Common myeloid progenitor, CD34-positive (primary cell): ENCODE results near the gene UBTD1.
"Not testable (repeated sequence)": the region's sequence is repeated elsewhere in the genome, so short reads cannot be mapped to it uniquely, and the experiment has no call there.

Source experiments
- CTCF ChIA-PET: fragments of 350-600 bp; sonication (Branson Sonifier 250); formaldehyde crosslinking; loops from one replicate; lab custom pipeline; 2021; ENCODE audit warnings: antibody characterized with exemption; lab: Charles Lee
- POLR2A ChIA-PET: fragments of 350-600 bp; sonication (Branson Sonifier 250); formaldehyde crosslinking; loops from one replicate; lab custom pipeline; 2021; ENCODE audit warnings: antibody characterized with exemption; lab: Charles Lee
- DNase-seq, 3 donors: peaks; one replicate each; pipeline versions ENCODE4 v3.0.0 to v3.0.0-alpha.2; 2013
- H3K27ac ChIP-seq, 2 experiments: 1 replicate in 1 of 2; 2 replicates in 1 of 2; pipeline ENCODE4 v1.7.0; 2013; ENCODE audit warnings: inconsistent platforms in 2 of 2, low read length in 2 of 2, mild to moderate bottlenecking in 2 of 2, low read depth in 1 of 2, moderate library complexity in 1 of 2; ENCODE audit not compliant: severe bottlenecking in 2 of 2, insufficient read depth in 1 of 2, poor library complexity in 1 of 2
- H3K27me3 ChIP-seq, 5 experiments: replicated peaks in 2 of 5; 1 replicate in 3 of 5; 2 replicates in 2 of 5; pipeline versions ENCODE4 v1.6.1 to v1.7.0; 2013; ENCODE audit warnings: low read length in 4 of 5, mild to moderate bottlenecking in 2 of 5, moderate library complexity in 2 of 5, inconsistent platforms in 1 of 5; ENCODE audit not compliant: insufficient read depth in 5 of 5, control insufficient read depth in 4 of 5
- H3K36me3 ChIP-seq, 4 experiments: 1 replicate in 2 of 4; 2 replicates in 2 of 4; pipeline versions ENCODE4 v1.6.1 to v1.7.0; 2013; ENCODE audit warnings: low read length in 3 of 4, control low read depth in 1 of 4, mild to moderate bottlenecking in 1 of 4; ENCODE audit not compliant: control insufficient read depth in 4 of 4, insufficient read depth in 4 of 4
- H3K4me1 ChIP-seq, 4 experiments: 1 replicate in 3 of 4; 2 replicates in 1 of 4; pipeline versions ENCODE4 v1.6.1 to v1.7.1; 2013; ENCODE audit warnings: low read length in 3 of 4, mild to moderate bottlenecking in 3 of 4, control low read depth in 1 of 4, inconsistent platforms in 1 of 4, moderate library complexity in 1 of 4; ENCODE audit not compliant: control insufficient read depth in 4 of 4, insufficient read depth in 4 of 4; ENCODE audit errors: control extremely low read depth in 1 of 4
- H3K4me3 ChIP-seq, 7 experiments: 1 replicate in 4 of 7; 2 replicates in 3 of 7; pipeline versions ENCODE4 v1.5.1 to v1.7.0; 2013; ENCODE audit warnings: mild to moderate bottlenecking in 7 of 7, low read length in 6 of 7, moderate library complexity in 6 of 7, inconsistent platforms in 2 of 7, low read depth in 2 of 7, control low read depth in 1 of 7; ENCODE audit not compliant: insufficient read depth in 4 of 7, control insufficient read depth in 1 of 7; ENCODE audit errors: extremely low read depth in 1 of 7
- H3K9me3 ChIP-seq, 5 experiments: 1 replicate in 4 of 5; 2 replicates in 1 of 5; pipeline versions ENCODE4 v1.6.1 to v1.7.1; 2013; ENCODE audit warnings: low read length in 4 of 5, mild to moderate bottlenecking in 2 of 5, inconsistent platforms in 1 of 5, low read depth in 1 of 5, moderate library complexity in 1 of 5; ENCODE audit not compliant: control insufficient read depth in 4 of 5, insufficient read depth in 2 of 5; ENCODE audit errors: control extremely low read depth in 1 of 5
- whole genome bisulfite sequencing: methylation state at CpG from one replicate; pipeline ENCODE4 v1.1.5; 2013; ENCODE audit not compliant: insufficient coverage; 5-methylcytosine and 5-hydroxymethylcytosine counted together

UBTD1 gene

GRCh38 chr10:97573021-97573420 is 74.3 kb downstream of the UBTD1 start:
- CTCF ChIA-PET, result interaction anchor here (1.0 to 3.4 kb wide), 12 partner anchors 9 to 112 kb away, joined by 3 to 18 read pairs (median 5); partner anchors contain the start of gene HOGA1
- H3K4me1 ChIP-seq, result peaks cover 0 to 1% (median 0%) of the 10 kb centered on the region in 4 experiments
- H3K4me3 ChIP-seq, result no peak overlapping the region
- no peak overlapping the region for H3K27ac ChIP-seq
- H3K9me3 ChIP-seq, result no peaks in the 10 kb centered on the region
- no peak for DNase-seq
- POLR2A ChIA-PET, result interaction anchor here (0.5 kb wide), 1 partner anchor 22 kb away, joined by 3 read pairs; no protein-coding TSS in a partner anchor
- WGBS, result 100% methylated on average over 2 of the region's 2 CpGs
- H3K36me3 ChIP-seq, result peaks cover 0 to 8% (median 0%) of the 10 kb centered on the region in 4 experiments
- H3K27me3 ChIP-seq, result peaks cover 0 to 5% (median 0%) of the 10 kb centered on the region in 5 experiments

- Histone ChIP-seq H3K9me3 (no peaks in the 10 kb centered on the region), H3K27ac (no peak overlapping the region), H3K4me1 (peaks cover 0 to 1% (median 0%) of the 10 kb centered on the region in 4 experiments), H3K4me3 (no peak overlapping the region), H3K27me3 (peaks cover 0 to 12% (median 2%) of the 10 kb centered on the region in 5 experiments), H3K36me3 (peaks cover 0 to 8% (median 0%) of the 10 kb centered on the region in 4 experiments)
- 49% methylated on average over 2 of the region's 2 CpGs for WGBS
- POLR2A ChIA-PET, result no interaction called here
- DNase-seq, result no peak
- CTCF ChIA-PET, result interaction anchor here (0.6 to 2.7 kb wide), 5 partner anchors 25 to 1963 kb away, joined by 3 to 8 read pairs (median 3); no protein-coding TSS in a partner anchor
Observed at GRCh38 chr10:97573672-97574071, 74.9 kb downstream of the UBTD1 start.

GRCh38 chr10:97574374-97575126 is 75.8 kb downstream of the UBTD1 start:
- peaks cover 0 to 15% (median 3%) of the 10 kb centered on the region in 5 experiments for H3K27me3 ChIP-seq
- no peak overlapping the region for H3K27ac ChIP-seq
- peaks cover 0 to 1% (median 0%) of the 10 kb centered on the region in 4 experiments for H3K4me1 ChIP-seq
- peaks cover 0 to 3% (median 0%) of the 10 kb centered on the region in 4 experiments for H3K36me3 ChIP-seq
- WGBS, result 68% methylated on average over 4 of the region's 4 CpGs
- ChIA-PET POLR2A (no interaction called here), CTCF (interaction anchor here (0.9 to 2.7 kb wide), 5 partner anchors 16 to 113 kb away, joined by 3 to 8 read pairs (median 4); no protein-coding TSS in a partner anchor)
- DNase-seq, result peak; percentile 41 to 78 (median 77)
- H3K9me3 ChIP-seq, result no peaks in the 10 kb centered on the region
- no peak overlapping the region for H3K4me3 ChIP-seq

GRCh38 chr10:97575127-97575668 is 76.5 kb downstream of the UBTD1 start:
- CTCF ChIA-PET, result interaction anchor here (0.9 to 1.4 kb wide), 5 partner anchors 9 to 40 kb away, joined by 3 to 5 read pairs (median 4); partner anchors contain the start of gene HOGA1
- no peak overlapping the region for H3K27ac ChIP-seq
- no peak for DNase-seq
- H3K9me3 ChIP-seq, result no peaks in the 10 kb centered on the region
- POLR2A ChIA-PET, result no interaction called here
- H3K4me1 ChIP-seq, result peaks cover 0 to 1% (median 0%) of the 10 kb centered on the region in 4 experiments
- peaks cover 0 to 3% (median 0%) of the 10 kb centered on the region in 4 experiments for H3K36me3 ChIP-seq
- H3K27me3 ChIP-seq, result peaks cover 0 to 15% (median 3%) of the 10 kb centered on the region in 5 experiments
- H3K4me3 ChIP-seq, result no peak overlapping the region
- WGBS, result 100% methylated on average over 4 of the region's 6 CpGs

GRCh38 chr10:97576487-97576886 is 77.8 kb downstream of the UBTD1 start:
- H3K4me3 ChIP-seq, H3K4me1 ChIP-seq, DNase-seq, H3K27ac ChIP-seq, H3K36me3 ChIP-seq, H3K9me3 ChIP-seq: not testable (repeated sequence)
- WGBS, result no CpG with 5 or more reads among the region's 5 CpGs
- peaks cover 0 to 15% (median 3%) of the 10 kb centered on the region in 5 experiments for H3K27me3 ChIP-seq
- CTCF ChIA-PET, result interaction anchor here (1.1 to 1.5 kb wide), 4 partner anchors 7 to 39 kb away, joined by 3 to 4 read pairs (median 4); partner anchors contain the start of gene HOGA1
- POLR2A ChIA-PET, result interaction anchor here (0.6 kb wide), 1 partner anchor 285 kb away, joined by 3 read pairs; no protein-coding TSS in a partner anchor

- DNase-seq, result no peak
- WGBS, result 76% methylated on average over 9 of the region's 9 CpGs
- CTCF ChIA-PET, result interaction anchor here (1.5 kb wide), 1 partner anchor 9 kb away, joined by 4 read pairs; no protein-coding TSS in a partner anchor
- H3K9me3 ChIP-seq, result no peaks in the 10 kb centered on the region
- H3K36me3 ChIP-seq, result no peaks in the 10 kb centered on the region
- peaks cover 0 to 15% (median 3%) of the 10 kb centered on the region in 5 experiments for H3K27me3 ChIP-seq
- H3K4me3 ChIP-seq, result no peak overlapping the region
- no peak overlapping the region for H3K27ac ChIP-seq
- H3K4me1 ChIP-seq, result no peaks in the 10 kb centered on the region
- POLR2A ChIA-PET, result no interaction called here
Observed at GRCh38 chr10:97577701-97578100, 79.0 kb downstream of the UBTD1 start.
